ENCODE data around the gene SWSAP1.

GRCh38 chr19:11399667-11400066, 25.2 kb downstream of the SWSAP1 start:
- no peak for TF ChIP-seq CTCF (IDR thresholded peaks at IDR 0.05)
- no peak for TF ChIP-seq EZH2 (IDR thresholded peaks at IDR 0.05)
- no peak for TF ChIP-seq EZH2phosphoT487 (IDR thresholded peaks at IDR 0.05)
